Measurements from ENCODE around the gene CLP1. TPM values are rescaled to one million over a fixed set of nuclear protein-coding genes. Genes with fewer than 3 reads are reported as not detected.

The CLP1 gene
- total RNA-seq, 1 donor from 2014 or later = 20.7 TPM

DNA sequence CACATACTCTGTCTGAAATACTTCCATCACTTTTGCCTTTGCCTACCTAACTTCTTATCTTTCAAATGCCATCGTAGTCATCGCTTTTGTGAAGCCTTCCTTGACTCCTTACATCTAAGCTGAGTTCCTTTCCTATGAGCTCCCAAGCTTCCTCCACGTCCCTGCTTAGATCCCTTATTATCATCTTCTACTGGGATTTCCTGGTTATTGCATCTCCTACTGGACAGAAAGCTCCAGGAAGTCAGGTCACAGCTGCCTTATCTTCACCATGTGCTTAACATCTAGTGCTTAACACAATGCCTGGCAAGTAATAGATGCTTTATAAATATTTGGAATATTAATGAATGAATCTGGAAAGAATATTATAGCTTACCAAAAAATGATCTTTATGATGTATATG lies 13.8 kb upstream of the CLP1 start:
- Histone ChIP-seq H3K4me3 (ENCODE audit: low read depth, low read length) (no peak overlapping the region), H3K36me3 (ENCODE audit: control insufficient read depth, insufficient read depth, low read length) (no peaks in the 10 kb centered on the region), H3K27me3 (ENCODE audit: control insufficient read depth, insufficient read depth, low read length) (peaks cover 34% of the 10 kb centered on the region)
- DNase-seq (ENCODE audit: low read depth) = no peak
- TF ChIP-seq, protein P1, sequence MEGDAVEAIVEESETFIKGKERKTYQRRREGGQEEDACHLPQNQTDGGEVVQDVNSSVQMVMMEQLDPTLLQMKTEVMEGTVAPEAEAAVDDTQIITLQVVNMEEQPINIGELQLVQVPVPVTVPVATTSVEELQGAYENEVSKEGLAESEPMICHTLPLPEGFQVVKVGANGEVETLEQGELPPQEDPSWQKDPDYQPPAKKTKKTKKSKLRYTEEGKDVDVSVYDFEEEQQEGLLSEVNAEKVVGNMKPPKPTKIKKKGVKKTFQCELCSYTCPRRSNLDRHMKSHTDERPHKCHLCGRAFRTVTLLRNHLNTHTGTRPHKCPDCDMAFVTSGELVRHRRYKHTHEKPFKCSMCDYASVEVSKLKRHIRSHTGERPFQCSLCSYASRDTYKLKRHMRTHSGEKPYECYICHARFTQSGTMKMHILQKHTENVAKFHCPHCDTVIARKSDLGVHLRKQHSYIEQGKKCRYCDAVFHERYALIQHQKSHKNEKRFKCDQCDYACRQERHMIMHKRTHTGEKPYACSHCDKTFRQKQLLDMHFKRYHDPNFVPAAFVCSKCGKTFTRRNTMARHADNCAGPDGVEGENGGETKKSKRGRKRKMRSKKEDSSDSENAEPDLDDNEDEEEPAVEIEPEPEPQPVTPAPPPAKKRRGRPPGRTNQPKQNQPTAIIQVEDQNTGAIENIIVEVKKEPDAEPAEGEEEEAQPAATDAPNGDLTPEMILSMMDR (IDR thresholded peaks at IDR 0.05; ENCODE audit: insufficient read depth, low read length, poor library complexity, severe bottlenecking) = no peak

- peaks cover 39% of the 10 kb centered on the region for H3K27me3 ChIP-seq (ENCODE audit: control insufficient read depth, insufficient read depth, low read length)
- no peak overlapping the region for H3K4me3 ChIP-seq (ENCODE audit: low read depth, low read length)
- TF ChIP-seq, protein P1 (IDR thresholded peaks at IDR 0.05; ENCODE audit: insufficient read depth, low read length, poor library complexity, severe bottlenecking) = peak; percentile 96
- DNase-seq (ENCODE audit: low read depth) = no peak
- no peaks in the 10 kb centered on the region for H3K36me3 ChIP-seq (ENCODE audit: control insufficient read depth, insufficient read depth, low read length)
These were observed 12.5 kb upstream of the CLP1 start for GRCh38 chr11:57644748-57645688.

- Histone ChIP-seq H3K27me3 (ENCODE audit: control insufficient read depth, insufficient read depth, low read length) (peaks cover 39% of the 10 kb centered on the region), H3K36me3 (ENCODE audit: control insufficient read depth, insufficient read depth, low read length) (no peaks in the 10 kb centered on the region), H3K4me3 (ENCODE audit: low read depth, low read length) (no peak overlapping the region)
- DNase-seq (ENCODE audit: low read depth) = no peak
- TF ChIP-seq, protein P1 (IDR thresholded peaks at IDR 0.05; ENCODE audit: insufficient read depth, low read length, poor library complexity, severe bottlenecking) = no peak
These were observed 11.9 kb upstream of the CLP1 start for GRCh38 chr11:57645689-57646085.

- TF ChIP-seq, protein P1 (IDR thresholded peaks at IDR 0.05; ENCODE audit: insufficient read depth, low read length, poor library complexity, severe bottlenecking) = no peak
- Histone ChIP-seq H3K36me3 (ENCODE audit: control insufficient read depth, insufficient read depth, low read length) (no peaks in the 10 kb centered on the region), H3K27me3 (ENCODE audit: control insufficient read depth, insufficient read depth, low read length) (peaks cover 39% of the 10 kb centered on the region), H3K4me3 (ENCODE audit: low read depth, low read length) (no peak overlapping the region)
- no peak for DNase-seq (ENCODE audit: low read depth)
These were observed 11.3 kb upstream of the CLP1 start for GRCh38 chr11:57646194-57646798.

DNA sequence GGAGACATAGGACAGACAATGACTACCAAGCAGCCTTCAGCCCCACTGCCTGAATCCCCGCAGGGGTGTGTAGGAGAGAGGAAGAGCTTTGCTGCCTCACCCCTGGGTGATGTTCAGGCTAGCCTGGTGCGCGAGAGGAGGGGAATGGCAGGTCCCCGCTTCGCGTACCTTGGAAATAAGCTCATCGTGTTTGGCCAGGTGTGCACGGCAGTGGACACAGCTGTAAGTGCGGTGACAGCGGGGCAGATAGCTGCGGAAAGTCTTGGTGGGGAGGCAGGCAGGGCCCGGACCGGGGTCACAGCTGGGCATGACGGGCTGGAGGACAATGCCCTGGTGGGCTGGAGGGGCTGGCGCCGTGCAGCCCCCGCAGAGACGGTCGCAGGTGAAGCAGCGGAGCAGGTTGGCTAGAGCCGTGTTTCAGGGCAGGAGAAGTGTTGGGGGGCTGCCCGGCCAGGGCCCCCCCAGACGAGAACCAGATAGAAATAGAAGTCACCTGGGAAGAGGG lies 10.7 kb upstream of the CLP1 start:
- H3K36me3 ChIP-seq (ENCODE audit: control insufficient read depth, insufficient read depth, low read length) = no peaks in the 10 kb centered on the region
- DNase-seq (ENCODE audit: low read depth) = no peak
- TF ChIP-seq, protein P1 (IDR thresholded peaks at IDR 0.05; ENCODE audit: insufficient read depth, low read length, poor library complexity, severe bottlenecking) = no peak
- peaks cover 39% of the 10 kb centered on the region for H3K27me3 ChIP-seq (ENCODE audit: control insufficient read depth, insufficient read depth, low read length)
- no peak overlapping the region for H3K4me3 ChIP-seq (ENCODE audit: low read depth, low read length)
